Measurements from ENCODE around the gene CADPS.
A peak's percentile ranks its signal among the peaks of the same experiment; 100 is the strongest.

Gene CADPS

DNA sequence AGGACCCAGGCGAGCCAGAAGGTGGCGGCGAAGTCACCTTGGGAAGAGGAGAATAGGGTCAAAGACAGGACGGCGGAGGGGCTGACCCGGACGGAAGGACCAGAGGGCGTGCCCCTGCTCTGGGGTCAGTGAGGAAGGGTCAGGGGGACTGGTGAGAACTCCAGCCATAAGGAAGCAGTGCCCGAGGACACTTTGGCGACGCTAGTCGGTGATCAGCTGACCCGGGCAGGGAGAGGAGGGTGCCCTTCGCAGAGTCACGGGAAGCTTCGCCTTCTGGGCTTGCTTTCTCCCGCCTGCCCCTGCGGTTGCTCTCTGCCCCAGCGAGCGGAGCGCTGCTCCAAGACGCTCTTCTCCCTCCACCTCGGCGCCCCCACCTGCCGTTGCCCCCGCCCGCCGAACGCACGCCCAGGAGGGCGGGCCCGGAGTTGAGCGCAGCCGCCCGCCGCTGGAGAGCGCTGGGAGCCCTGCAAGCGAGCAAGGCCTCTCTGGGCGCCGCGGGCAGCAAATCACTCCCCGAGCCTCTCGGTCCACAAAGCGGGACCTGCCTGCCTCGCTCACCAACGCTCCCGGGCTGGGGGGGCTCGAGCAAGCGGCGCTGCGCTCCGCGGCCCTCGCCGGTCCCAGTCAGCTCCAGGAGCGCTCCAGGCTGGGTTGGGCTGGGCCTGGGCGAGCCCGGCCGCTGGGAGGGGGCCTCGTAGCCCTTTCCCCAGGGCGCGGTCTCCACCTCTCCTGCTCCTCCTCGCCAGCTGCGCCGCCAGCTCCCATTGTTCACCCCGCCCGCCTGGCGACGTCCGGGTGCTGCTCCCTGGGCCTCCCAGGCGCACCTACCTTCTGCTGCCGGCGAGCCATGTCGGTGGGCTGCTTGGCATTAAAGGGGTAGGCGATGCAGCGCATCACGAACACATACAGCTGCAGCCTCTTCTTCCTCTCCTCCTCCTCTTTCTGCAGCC, 1.2 kb downstream of the CADPS start:
- DNase-seq (ENCODE audit: insufficient read length, low spot score), result peak; percentile 4
- FAIRE-seq, result no peak

DNA sequence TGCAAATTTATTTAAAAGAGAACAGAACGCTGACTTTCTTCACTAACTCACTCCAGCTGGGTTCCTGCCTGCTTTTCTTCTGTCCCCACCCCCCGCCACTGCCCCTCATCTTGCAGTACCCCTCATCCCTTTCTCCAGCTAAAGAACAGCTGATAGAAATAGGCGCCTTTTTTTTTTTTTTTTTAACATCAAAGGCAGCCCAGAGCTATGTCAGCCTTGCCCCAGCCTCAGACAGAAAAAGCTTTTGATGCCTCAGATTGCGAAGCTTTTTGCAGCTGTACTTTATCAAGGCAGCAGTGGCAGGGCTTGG, 1.8 kb downstream of the CADPS start:
- no peak for FAIRE-seq
- no peak for DNase-seq (ENCODE audit: insufficient read length, low spot score)

- FAIRE-seq, result no peak
Observed at GRCh38 chr3:62872318-62872717, 2.9 kb downstream of the CADPS start.

GRCh38 chr3:62870321-62870720, 4.9 kb downstream of the CADPS start:
- no peak for FAIRE-seq

More at GRCh38 chr3:62872318-62872717, 2.9 kb downstream of the CADPS start:
- DNase-seq (ENCODE audit: insufficient read length, low spot score), result no peak

DNA sequence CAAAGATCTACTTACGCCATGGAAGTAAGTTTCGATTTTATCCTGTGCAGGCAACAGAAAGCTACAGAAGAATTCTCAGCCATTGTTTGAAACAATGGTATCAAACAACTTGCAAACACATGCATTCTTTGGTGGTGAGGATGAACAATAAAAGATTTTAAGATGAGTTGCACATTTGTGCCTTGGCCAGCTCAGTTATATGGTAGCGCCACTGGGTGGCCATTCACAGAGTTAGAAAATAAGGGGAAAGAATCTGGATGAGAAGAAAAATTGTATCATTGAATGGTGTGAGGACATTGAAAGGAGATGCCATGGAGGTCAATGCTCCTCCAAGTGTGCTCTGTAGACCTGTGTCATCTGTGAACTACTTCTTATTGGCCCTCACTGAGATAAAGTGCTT, 11.6 kb downstream of the CADPS start:
- DNase-seq (ENCODE audit: insufficient read length, low spot score) (no peak), FAIRE-seq (no peak)

More at GRCh38 chr3:62870321-62870720, 4.9 kb downstream of the CADPS start:
- DNase-seq (ENCODE audit: insufficient read length, low spot score), result no peak

GRCh38 chr3:62859203-62859791, 15.9 kb downstream of the CADPS start:
- DNase-seq (ENCODE audit: insufficient read length, low spot score) (no peak), FAIRE-seq (no peak)

GRCh38 chr3:62845996-62846395, 29.2 kb downstream of the CADPS start:
- FAIRE-seq, result no peak
- DNase-seq (ENCODE audit: insufficient read length, low spot score), result no peak

DNA sequence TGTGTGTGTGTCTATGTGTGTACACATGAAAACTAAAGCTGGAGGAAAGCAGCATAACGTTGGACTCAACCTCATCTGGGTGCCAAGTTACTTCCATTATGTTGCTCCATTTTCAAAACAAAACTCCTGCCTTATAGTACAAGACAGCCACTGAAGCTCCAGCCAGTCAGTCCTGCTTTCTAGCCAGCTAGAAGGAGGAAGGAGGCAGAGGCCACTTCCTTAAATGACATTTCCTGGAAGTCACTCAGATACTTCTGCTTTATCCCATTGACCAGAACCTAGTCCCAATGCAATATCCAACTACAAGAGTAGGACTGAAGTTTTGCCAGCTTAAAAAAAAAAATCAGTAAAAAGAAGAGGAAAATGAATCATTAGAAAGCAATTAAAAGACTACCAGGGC, 31.7 kb downstream of the CADPS start:
- FAIRE-seq (no peak), DNase-seq (ENCODE audit: insufficient read length, low spot score) (no peak)

DNA sequence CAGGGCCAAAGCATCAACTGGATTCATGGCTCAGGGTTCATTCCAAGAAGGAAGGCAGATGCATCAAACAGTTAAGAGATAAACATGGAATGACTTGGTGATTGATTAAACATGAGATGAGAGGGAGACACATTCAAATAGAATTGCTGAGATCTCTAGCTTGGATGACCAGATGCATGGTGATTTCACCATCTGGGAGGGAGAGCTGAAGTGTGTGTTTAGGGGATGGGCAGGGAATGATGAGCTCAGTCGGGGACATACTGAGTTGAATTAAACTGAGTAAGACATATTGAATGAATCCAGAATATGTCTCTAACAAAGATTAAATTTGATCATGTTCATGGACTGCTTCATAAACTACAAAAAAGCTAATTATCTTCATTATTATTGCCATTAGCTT, 35.5 kb downstream of the CADPS start:
- no peak for DNase-seq (ENCODE audit: insufficient read length, low spot score)
- no peak for FAIRE-seq

DNA sequence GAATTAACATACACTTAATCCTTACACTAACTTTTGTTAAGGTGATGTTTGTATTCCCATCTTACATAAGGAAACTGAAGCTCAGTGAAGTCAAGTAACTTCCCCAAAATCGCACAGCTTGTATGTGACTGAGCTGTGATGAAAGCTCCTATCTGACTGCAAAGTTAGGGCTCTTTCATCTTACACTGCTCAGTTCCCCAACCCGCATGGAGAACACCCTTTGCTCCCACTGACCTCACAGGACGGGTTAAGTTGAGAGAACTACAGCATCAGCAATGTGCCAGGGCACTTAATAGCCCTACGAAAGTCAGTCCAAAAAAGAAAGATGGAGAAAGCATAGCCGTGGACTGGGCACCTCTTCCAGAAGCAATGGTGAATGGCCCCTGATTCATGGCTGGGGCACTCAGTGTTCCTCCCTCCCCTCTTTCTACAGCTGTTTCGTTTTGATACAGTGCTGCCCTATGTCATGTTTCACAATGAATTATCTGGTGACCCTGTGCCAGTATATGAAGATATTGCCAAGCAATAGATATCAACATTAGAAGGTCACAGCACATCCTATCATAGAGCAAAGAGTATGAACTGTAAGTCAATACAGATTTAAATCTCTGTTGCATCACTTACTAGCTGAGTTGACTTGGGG, 38.0 kb downstream of the CADPS start:
- DNase-seq (ENCODE audit: insufficient read length, low spot score), result no peak
- no peak for FAIRE-seq

- FAIRE-seq (no peak), DNase-seq (ENCODE audit: insufficient read length, low spot score) (no peak)
Observed at GRCh38 chr3:62835554-62836236, 39.5 kb downstream of the CADPS start.

GRCh38 chr3:62833538-62833937, 41.7 kb downstream of the CADPS start:
- DNase-seq (ENCODE audit: insufficient read length, low spot score) (no peak), FAIRE-seq (no peak)

DNA sequence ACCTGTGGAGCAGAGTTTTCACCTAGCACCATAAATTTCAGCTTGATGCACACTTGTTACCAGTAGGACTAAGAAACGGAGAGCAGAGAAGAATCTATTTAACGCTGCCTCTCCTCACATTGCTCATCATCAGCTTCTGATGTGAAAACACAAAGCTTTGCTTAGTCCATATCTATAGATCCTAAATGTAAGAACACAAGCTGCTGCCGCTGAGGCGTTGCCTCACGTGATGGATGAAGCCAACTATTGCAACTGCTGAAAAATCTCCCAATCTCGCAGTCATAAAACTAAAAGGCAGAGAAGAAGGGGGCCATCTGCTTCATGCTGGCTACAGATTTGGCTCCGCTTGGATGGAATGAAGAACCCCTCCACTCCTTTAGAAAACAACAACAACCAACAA, 42.7 kb downstream of the CADPS start:
- DNase-seq (ENCODE audit: insufficient read length, low spot score) (no peak), FAIRE-seq (no peak)

- no peak for FAIRE-seq
- DNase-seq (ENCODE audit: insufficient read length, low spot score), result no peak
Observed at GRCh38 chr3:62830727-62831322, 44.4 kb downstream of the CADPS start.

- no peak for DNase-seq (ENCODE audit: insufficient read length, low spot score)
- FAIRE-seq, result no peak
Observed at GRCh38 chr3:62827550-62827949, 47.7 kb downstream of the CADPS start.

DNA sequence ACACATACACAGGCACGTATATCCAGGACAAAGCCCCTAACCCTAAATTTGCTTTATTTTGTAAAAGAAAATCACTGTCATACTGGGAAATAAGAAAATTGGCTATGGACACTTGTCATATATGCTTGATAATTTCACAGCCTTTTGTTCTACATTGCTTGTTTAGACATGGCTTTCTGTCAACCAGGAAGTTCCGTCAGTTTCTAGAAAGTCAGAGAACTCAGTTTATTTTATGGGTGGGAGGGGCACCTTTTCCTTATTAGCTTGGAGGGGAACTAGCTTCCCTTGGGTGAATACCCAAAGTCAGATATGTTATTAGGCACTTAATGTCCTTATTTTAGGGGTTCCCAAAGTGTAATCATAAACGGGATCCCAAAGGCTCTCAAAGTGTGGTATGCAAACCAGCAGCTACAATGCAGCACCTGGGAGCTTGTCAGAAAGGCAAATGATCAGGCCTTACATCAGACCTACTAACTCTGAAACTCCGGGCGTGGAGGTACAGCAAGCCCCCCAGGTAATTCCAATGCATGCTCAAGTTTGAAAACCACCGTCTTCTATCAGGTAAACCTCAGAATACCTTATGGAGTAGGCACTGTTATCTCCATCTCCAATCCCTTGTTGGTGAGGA, 50.1 kb downstream of the CADPS start:
- FAIRE-seq, result no peak
- no peak for DNase-seq (ENCODE audit: insufficient read length, low spot score)

DNA sequence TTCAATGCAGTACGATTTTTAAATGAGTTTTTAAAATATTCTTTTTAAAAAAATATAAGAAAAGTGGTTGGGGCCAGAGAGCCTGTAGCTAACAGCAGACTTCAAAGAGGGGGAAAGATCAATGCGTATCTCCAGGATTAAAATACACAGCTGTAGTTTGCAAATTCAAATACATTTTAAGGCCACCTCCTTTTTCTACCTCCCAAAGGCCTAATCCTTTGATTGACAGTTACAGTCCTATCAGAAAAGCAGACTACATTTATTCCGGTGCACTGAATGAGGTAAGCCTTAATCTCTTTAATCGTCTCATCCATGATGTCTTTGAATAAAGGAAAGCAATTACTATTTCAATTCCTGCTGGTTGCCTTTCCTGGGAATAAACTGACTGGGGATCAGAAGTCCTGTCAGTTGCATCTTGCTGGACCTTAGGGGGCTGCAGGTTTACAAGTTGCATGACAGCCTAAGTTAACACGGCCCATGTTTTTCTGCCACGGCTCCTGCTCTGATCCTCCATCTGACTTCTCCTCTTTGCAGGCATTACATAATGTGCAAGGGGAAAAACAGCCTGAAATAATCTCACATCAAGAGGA, 51.7 kb downstream of the CADPS start:
- DNase-seq (ENCODE audit: insufficient read length, low spot score), result no peak
- FAIRE-seq, result no peak

DNA sequence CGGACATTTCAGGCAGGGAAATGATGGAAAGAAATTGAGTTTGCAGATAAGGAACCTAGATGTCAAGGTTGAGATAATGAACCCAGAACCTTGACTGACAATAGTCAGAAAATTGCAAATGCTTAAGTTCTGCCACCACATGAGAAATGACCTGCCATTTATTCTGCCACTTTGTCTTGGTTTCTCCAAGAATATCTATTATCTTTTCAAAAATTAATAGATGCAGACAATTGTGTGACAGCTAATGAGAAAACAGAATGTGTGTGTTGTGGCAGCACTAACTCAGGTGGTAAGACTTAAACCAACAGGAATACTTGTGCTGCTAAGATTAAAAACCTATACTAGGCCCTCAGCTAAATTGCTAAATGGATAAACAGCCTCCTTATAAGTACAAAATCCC, 52.3 kb downstream of the CADPS start:
- FAIRE-seq, result no peak
- no peak for DNase-seq (ENCODE audit: insufficient read length, low spot score)

DNA sequence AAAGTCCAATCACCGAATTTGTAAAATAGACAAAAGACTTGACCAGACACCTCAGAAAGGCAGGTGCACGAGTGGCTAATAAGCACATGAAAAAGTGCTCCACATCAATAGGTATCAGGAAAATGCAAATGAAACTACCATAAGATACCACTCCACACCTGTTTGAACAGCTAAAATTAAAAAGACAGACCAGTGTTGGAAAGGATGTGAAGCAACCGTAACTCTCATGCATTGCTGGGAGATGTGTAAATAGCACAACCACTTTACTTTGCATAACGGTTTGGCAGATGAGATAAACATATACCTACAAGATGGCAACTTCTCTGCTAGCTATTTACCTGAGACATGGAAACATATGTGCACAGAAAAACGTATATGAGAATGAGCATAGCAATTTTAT, 56.9 kb downstream of the CADPS start:
- FAIRE-seq, result no peak
- no peak for DNase-seq (ENCODE audit: insufficient read length, low spot score)

- DNase-seq (ENCODE audit: insufficient read length, low spot score), result no peak
- FAIRE-seq, result no peak
Observed at GRCh38 chr3:62817678-62818077, 57.5 kb downstream of the CADPS start.
